Prostate gland (tissue), 2 donors: ENCODE results near the gene PLSCR5. TPM values are rescaled to one million over a fixed set of nuclear protein-coding genes. Genes with fewer than 3 reads are reported as not detected.

ENCODE experiments used
- DNase-seq: peaks from one replicate; pipeline ENCODE4 v3.0.0-alpha.2; 2019; ENCODE audit warnings: low spot score
- H3K27ac ChIP-seq, 2 donors: fragments of 200-600 bp; sonication (generic); 2 replicates each; pipeline ENCODE4 v1.5.1; 2017 to 2019
- H3K27me3 ChIP-seq: fragments of 200-600 bp; sonication (generic); replicated peaks from 2 replicates; pipeline ENCODE4 v1.5.1; 2019; ENCODE audit not compliant: insufficient read depth
- H3K36me3 ChIP-seq, 2 donors: fragments of 200-600 bp; sonication (generic); 1 replicate in 1 of 2; 2 replicates in 1 of 2; pipeline versions ENCODE4 v1.5.1 to v1.8.1; 2017 to 2019
- H3K4me1 ChIP-seq: fragments of 200-600 bp; sonication (generic); replicated peaks from 2 replicates; pipeline ENCODE4 v1.5.1; 2019
- H3K4me3 ChIP-seq, 2 donors: fragments of 200-600 bp; sonication (generic); 2 replicates each; pipeline ENCODE4 v1.5.1; 2017 to 2019
- H3K9me3 ChIP-seq: fragments of 200-600 bp; sonication (generic); 2 replicates; pipeline ENCODE4 v1.5.1; 2017
- POLR2A ChIP-seq: fragments of 450-650 bp; IDR thresholded peaks from one replicate; pipeline ENCODE4 v1.6.1; 2016; ENCODE audit warnings: antibody characterized with exemption, mild to moderate bottlenecking
- POLR2AphosphoS5 ChIP-seq: sonication (generic); formaldehyde crosslinking; IDR thresholded peaks from one replicate; pipeline ENCODE4 v1.6.1; 2017; ENCODE audit warnings: antibody characterized with exemption
- WGBS: methylation state at CpG from one replicate; pipeline ENCODE4 v1.1.5; 2018; 5-methylcytosine and 5-hydroxymethylcytosine counted together
- intact Hi-C: fragments of 100-400 bp; cut with DNase I; formaldehyde crosslinking; loops from one replicate; pipeline ENCODE4 v1.14.2; 2022
- total RNA-seq, 2 donors: library from RNA; depleted of rRNA; stranded (reverse); fragments of >200 nt; gene quantifications; one replicate each; pipeline ENCODE4 v1.1.0, GENCODE V29; 2016
- TF ChIP-seq, protein P1 (sequence below), 4 experiments: fragments of 200-600 bp in 2 of 4; fragments of 450-650 bp in 2 of 4; sonication (generic) in 2 of 4; IDR thresholded peaks; 1 replicate in 3 of 4; 2 replicates in 1 of 4; pipeline ENCODE4 v1.5.1; 2016 to 2019; ENCODE audit warnings: antibody characterized with exemption in 4 of 4, mild to moderate bottlenecking in 2 of 4, moderate library complexity in 2 of 4

The PLSCR5 gene
- total RNA-seq, 2 donors from 2014 or later = not detected

- Histone ChIP-seq H3K36me3 (no peaks in the 10 kb centered on the region), H3K4me1 (no peaks in the 10 kb centered on the region), H3K27me3 (no peaks in the 10 kb centered on the region), H3K4me3 (no peak overlapping the region), H3K9me3 (no peaks in the 10 kb centered on the region), H3K27ac (no peak overlapping the region)
- DNase-seq = no peak
- intact Hi-C loops = no loop called here
- WGBS = 87% methylated on average over 1 of the region's 1 CpG
- no peak for TF ChIP-seq POLR2A
- no peak for TF ChIP-seq POLR2AphosphoS5
- TF ChIP-seq, protein P1, sequence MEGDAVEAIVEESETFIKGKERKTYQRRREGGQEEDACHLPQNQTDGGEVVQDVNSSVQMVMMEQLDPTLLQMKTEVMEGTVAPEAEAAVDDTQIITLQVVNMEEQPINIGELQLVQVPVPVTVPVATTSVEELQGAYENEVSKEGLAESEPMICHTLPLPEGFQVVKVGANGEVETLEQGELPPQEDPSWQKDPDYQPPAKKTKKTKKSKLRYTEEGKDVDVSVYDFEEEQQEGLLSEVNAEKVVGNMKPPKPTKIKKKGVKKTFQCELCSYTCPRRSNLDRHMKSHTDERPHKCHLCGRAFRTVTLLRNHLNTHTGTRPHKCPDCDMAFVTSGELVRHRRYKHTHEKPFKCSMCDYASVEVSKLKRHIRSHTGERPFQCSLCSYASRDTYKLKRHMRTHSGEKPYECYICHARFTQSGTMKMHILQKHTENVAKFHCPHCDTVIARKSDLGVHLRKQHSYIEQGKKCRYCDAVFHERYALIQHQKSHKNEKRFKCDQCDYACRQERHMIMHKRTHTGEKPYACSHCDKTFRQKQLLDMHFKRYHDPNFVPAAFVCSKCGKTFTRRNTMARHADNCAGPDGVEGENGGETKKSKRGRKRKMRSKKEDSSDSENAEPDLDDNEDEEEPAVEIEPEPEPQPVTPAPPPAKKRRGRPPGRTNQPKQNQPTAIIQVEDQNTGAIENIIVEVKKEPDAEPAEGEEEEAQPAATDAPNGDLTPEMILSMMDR (IDR thresholded peaks at IDR 0.05) = no peak
These were observed 43.3 kb downstream of the PLSCR5 start for GRCh38 chr3:146561879-146562278.

DNA sequence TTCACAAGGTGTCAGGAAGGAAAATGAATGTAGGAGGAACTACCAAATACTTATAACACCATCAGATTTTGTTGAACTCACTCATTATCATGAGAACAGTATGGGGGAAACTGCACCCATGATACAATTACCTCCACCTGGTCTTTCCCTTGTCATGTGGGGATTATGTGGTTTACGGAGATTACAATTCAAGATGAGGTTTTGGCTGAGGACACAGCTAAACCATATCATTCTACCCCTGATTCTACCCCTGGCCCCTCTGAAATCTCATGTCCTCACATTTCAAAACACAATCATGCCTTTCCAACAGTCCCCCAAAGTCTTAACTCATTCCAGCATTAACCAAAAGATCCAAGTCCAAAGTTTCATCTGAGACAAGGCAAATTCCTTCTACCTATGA is 43.7 kb downstream of the PLSCR5 start:
- WGBS = 96% methylated on average over 1 of the region's 1 CpG
- Histone ChIP-seq H3K27me3 (no peaks in the 10 kb centered on the region), H3K27ac (no peak overlapping the region), H3K36me3 (no peaks in the 10 kb centered on the region), H3K9me3 (no peaks in the 10 kb centered on the region), H3K4me3 (no peak overlapping the region), H3K4me1 (no peaks in the 10 kb centered on the region)
- DNase-seq = no peak
- intact Hi-C loops = no loop called here
- TF ChIP-seq POLR2A = no peak

DNA sequence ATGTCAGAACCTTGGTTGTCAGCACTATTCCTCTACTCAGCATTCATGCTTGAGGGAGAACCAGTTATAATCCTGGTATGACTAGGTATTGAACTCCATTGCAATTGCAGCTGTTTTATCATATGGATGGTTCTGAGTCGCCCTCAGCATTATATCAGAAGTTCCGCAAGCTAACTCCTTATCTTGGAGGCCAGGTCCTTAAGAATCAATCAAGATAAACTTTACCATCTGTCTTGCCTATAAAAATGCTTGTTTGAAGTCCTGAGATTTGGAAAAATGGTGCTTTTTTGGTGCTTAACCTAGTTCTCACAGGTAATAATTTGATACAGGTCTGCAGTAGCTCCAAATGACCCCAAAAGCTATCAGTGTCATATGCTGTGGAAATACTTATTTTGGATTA is 44.5 kb downstream of the PLSCR5 start:
- H3K4me1 ChIP-seq = no peaks in the 10 kb centered on the region

GRCh38 chr3:146559388-146559787 is 45.8 kb downstream of the PLSCR5 start:
- no peak overlapping the region for H3K4me3 ChIP-seq
- H3K36me3 ChIP-seq = no peaks in the 10 kb centered on the region
- H3K27ac ChIP-seq = no peak overlapping the region
- H3K9me3 ChIP-seq = no peaks in the 10 kb centered on the region
- H3K27me3 ChIP-seq = no peaks in the 10 kb centered on the region
- no peak for DNase-seq
- intact Hi-C loops = no loop called here
- TF ChIP-seq POLR2A (no peak), POLR2AphosphoS5 (no peak)
- WGBS = 92% methylated on average over 3 of the region's 3 CpGs
- no peaks in the 10 kb centered on the region for H3K4me1 ChIP-seq

More for the DNA sequence above, 44.5 kb downstream of the PLSCR5 start:
- no peak overlapping the region for H3K27ac ChIP-seq
- TF ChIP-seq, protein P1 (IDR thresholded peaks at IDR 0.05) = no peak
- TF ChIP-seq POLR2AphosphoS5 = no peak
- no peak for TF ChIP-seq POLR2A
- 87% methylated on average over 2 of the region's 2 CpGs for WGBS
- no peak overlapping the region for H3K4me3 ChIP-seq
- H3K36me3 ChIP-seq = no peaks in the 10 kb centered on the region
- intact Hi-C loops = no loop called here
- no peak for DNase-seq
- H3K27me3 ChIP-seq = no peaks in the 10 kb centered on the region
- H3K9me3 ChIP-seq = no peaks in the 10 kb centered on the region

- no peaks in the 10 kb centered on the region for H3K27me3 ChIP-seq
- intact Hi-C loops = no loop called here
- H3K36me3 ChIP-seq = no peaks in the 10 kb centered on the region
- H3K9me3 ChIP-seq = no peaks in the 10 kb centered on the region
- DNase-seq = no peak
- 83% methylated on average over 2 of the region's 2 CpGs for WGBS
- no peaks in the 10 kb centered on the region for H3K4me1 ChIP-seq
- TF ChIP-seq, protein P1 (IDR thresholded peaks at IDR 0.05) = no peak
- TF ChIP-seq POLR2A (no peak), POLR2AphosphoS5 (no peak)
- H3K27ac ChIP-seq = no peak overlapping the region
- H3K4me3 ChIP-seq = no peak overlapping the region
These were observed 46.4 kb downstream of the PLSCR5 start for GRCh38 chr3:146558781-146559180.

- Histone ChIP-seq H3K9me3 (no peaks in the 10 kb centered on the region), H3K27ac (no peak overlapping the region), H3K36me3 (no peaks in the 10 kb centered on the region), H3K27me3 (no peaks in the 10 kb centered on the region), H3K4me3 (no peak overlapping the region), H3K4me1 (no peaks in the 10 kb centered on the region)
- 76% methylated on average over 4 of the region's 4 CpGs for WGBS
- TF ChIP-seq, protein P1 (IDR thresholded peaks at IDR 0.05) = no peak
- TF ChIP-seq POLR2A (no peak), POLR2AphosphoS5 (no peak)
- DNase-seq = no peak
- intact Hi-C loops = no loop called here
These were observed 47.4 kb downstream of the PLSCR5 start for GRCh38 chr3:146557745-146558144.
